K562 (cell line): ENCODE measurements around the gene NRP1. TPM values are rescaled to one million over a fixed set of nuclear protein-coding genes. Genes with fewer than 3 reads are reported as not detected.

Experiments
- ATAC-seq: fragments of 200-7000 bp; cut with Tn5 transposase; 3 replicates; pipeline ENCODE4 v1.9.1; 2020; ENCODE audit warnings: moderate library complexity
- BruUV-seq: library from RNA; stranded (reverse); fragments of 400-500 nt; replicated peaks from 2 replicates; lab custom pipeline; 2021; lab: Mats Ljungman, UMichigan
- CTCF ChIA-PET: fragments of 300-600 bp; formaldehyde crosslinking; extraction: SDS; loops from one replicate; lab custom pipeline; 2021; ENCODE audit warnings: low intra/inter-chr PET ratio; lab: Yijun Ruan, JAX
- POLR2A ChIA-PET: fragments of 300-600, 350-650 bp; sonication (Branson Sonifier 250); formaldehyde crosslinking; extraction: SDS; loops from one replicate; lab custom pipeline; 2021; ENCODE audit warnings: antibody characterized with exemption, inconsistent platforms; lab: Yijun Ruan, JAX
- DNase-seq, 4 experiments: peaks; one replicate each; pipeline versions ENCODE4 v3.0.0 to v3.0.0-alpha.2; 2011 to 2018; ENCODE audit warnings: low spot score in 3 of 4, mixed read lengths in 3 of 4; ENCODE audit errors: extremely low read depth in 1 of 4
- FAIRE-seq: peaks from 2 replicates; lab custom pipeline; 2011; peaks lifted over from hg19 to GRCh38; lab: Jason Lieb, UNC
- H2AFZ ChIP-seq: 2 replicates; pipeline ENCODE4 v1.6.0; 2011; ENCODE audit warnings: low read depth, low read length, control low read depth, inconsistent platforms
- H3K27ac ChIP-seq: fragments of 200-600 bp; 3 replicates; pipeline ENCODE4 v1.8.0; 2011; ENCODE audit warnings: low read depth, mild to moderate bottlenecking, control low read depth, inconsistent platforms, low read length, moderate library complexity, mixed read lengths; ENCODE audit errors: extremely low read depth
- H3K27me3 ChIP-seq, 2 experiments: fragments of 300-600 bp in 1 of 2; 2 replicates in 1 of 2; 3 replicates in 1 of 2; pipeline versions ENCODE4 v1.6.0 to v1.8.0; 2011; ENCODE audit warnings: inconsistent platforms in 2 of 2, low read length in 2 of 2, mild to moderate bottlenecking in 1 of 2, mixed read lengths in 1 of 2, moderate library complexity in 1 of 2; ENCODE audit not compliant: control insufficient read depth in 2 of 2, insufficient read depth in 2 of 2
- H3K36me3 ChIP-seq: fragments of 300-600 bp; 3 replicates; pipeline ENCODE4 v1.8.0; 2011; ENCODE audit warnings: mild to moderate bottlenecking, low read length, inconsistent platforms; ENCODE audit not compliant: control insufficient read depth, insufficient read depth
- H3K4me1 ChIP-seq, 2 experiments: fragments of 200-600 bp in 1 of 2; replicated peaks in 1 of 2; 2 replicates in 1 of 2; 3 replicates in 1 of 2; pipeline versions ENCODE4 v1.5.1 to v1.8.0; 2011; ENCODE audit warnings: inconsistent platforms in 2 of 2, low read length in 2 of 2, mild to moderate bottlenecking in 1 of 2, mixed read lengths in 1 of 2, moderate library complexity in 1 of 2; ENCODE audit not compliant: control insufficient read depth in 2 of 2, insufficient read depth in 2 of 2
- H3K4me2 ChIP-seq: 2 replicates; pipeline ENCODE4 v1.6.1; 2011; ENCODE audit warnings: low read length, control low read depth, inconsistent platforms, mixed read lengths; ENCODE audit not compliant: insufficient read depth
- H3K4me3 ChIP-seq: fragments of 200-600 bp; sonication (generic), shearing (Covaris generic); 2 replicates; pipeline ENCODE4 v1.5.1; 2016; ENCODE audit warnings: control low read depth, inconsistent platforms
- H3K79me2 ChIP-seq: fragments of 200-600 bp; 3 replicates; pipeline ENCODE4 v1.8.0; 2011; ENCODE audit warnings: low read length, inconsistent platforms; ENCODE audit not compliant: control insufficient read depth, insufficient read depth
- H3K9ac ChIP-seq, 2 experiments: 2 replicates each; pipeline versions ENCODE4 v1.6.0 to v1.6.1; 2011; ENCODE audit warnings: low read depth in 2 of 2, low read length in 2 of 2, control low read depth in 1 of 2, inconsistent platforms in 1 of 2, mild to moderate bottlenecking in 1 of 2, mixed read lengths in 1 of 2; ENCODE audit not compliant: insufficient read depth in 1 of 2
- H3K9me1 ChIP-seq: one replicate; pipeline ENCODE4 v1.6.0; 2011; ENCODE audit warnings: inconsistent platforms, mild to moderate bottlenecking, low read length, moderate library complexity; ENCODE audit not compliant: control insufficient read depth, insufficient read depth
- H3K9me3 ChIP-seq: replicated peaks from 2 replicates; pipeline ENCODE4 v1.5.1; 2011; ENCODE audit warnings: low read depth, low read length, inconsistent platforms; ENCODE audit not compliant: control insufficient read depth, insufficient read depth
- H4K20me1 ChIP-seq: replicated peaks from 2 replicates; pipeline ENCODE4 v1.6.1; 2011; ENCODE audit warnings: low read length, inconsistent platforms, mixed read lengths; ENCODE audit not compliant: control insufficient read depth, insufficient read depth
- BMI1 ChIP-seq: fragments of 150-350 bp; IDR thresholded peaks from 2 replicates; pipeline ENCODE4 v1.6.1; 2014; ENCODE audit warnings: low read length
- HMG20A ChIP-seq: fragments of 450-650 bp; formaldehyde crosslinking; conservative IDR thresholded peaks from 2 replicates; pipeline ENCODE4 v1.4.0; 2020; ENCODE audit warnings: mild to moderate bottlenecking, mixed read lengths
- JUND ChIP-seq, 2 experiments: IDR thresholded peaks; 2 replicates in 1 of 2; 3 replicates in 1 of 2; pipeline ENCODE4 v1.6.1; 2011; ENCODE audit warnings: borderline replicate concordance in 2 of 2, low read depth in 2 of 2, low read length in 2 of 2, improper control_type of control experiment in 1 of 2, missing biosample characterization in 1 of 2, missing genetic modification characterization in 1 of 2, missing genetic modification reagents in 1 of 2
- KLF10 ChIP-seq: fragments of 250-450 bp; sonication (Bioruptor Pico); IDR thresholded peaks from 2 replicates; pipeline ENCODE4 v1.6.1; 2021; ENCODE audit warnings: matching md5 sums
- LARP7 ChIP-seq: fragments of 450-650 bp; IDR thresholded peaks from 2 replicates; pipeline ENCODE4 v1.6.1; 2016
- NCOR1 ChIP-seq: fragments of 450-650 bp; IDR thresholded peaks from 2 replicates; pipeline ENCODE4 v1.6.1; 2016; ENCODE audit warnings: mild to moderate bottlenecking, moderate library complexity
- PRMT5 ChIP-seq: sonication (generic); formaldehyde crosslinking; IDR thresholded peaks from 2 replicates; pipeline ENCODE4 v1.5.0; 2020; ENCODE audit warnings: missing genetic modification reagents
- RAD21 ChIP-seq, 2 experiments: fragments of 250-450 bp in 1 of 2; fragments of 450-650 bp in 1 of 2; sonication (Bioruptor Pico) in 1 of 2; formaldehyde crosslinking in 1 of 2; IDR thresholded peaks in 1 of 2; conservative IDR thresholded peaks in 1 of 2; 2 replicates each; pipeline versions ENCODE4 v1.4.0 to v1.8.0; 2020 to 2022; ENCODE audit warnings: mild to moderate bottlenecking in 2 of 2, moderate library complexity in 1 of 2
- STAG1 ChIP-seq: sonication (generic); formaldehyde crosslinking; IDR thresholded peaks from 2 replicates; pipeline ENCODE4 v1.5.0; 2020; ENCODE audit warnings: missing genetic modification reagents, borderline replicate concordance
- ZKSCAN3 ChIP-seq: fragments of 250-450 bp; sonication (Bioruptor Pico); IDR thresholded peaks from 2 replicates; pipeline ENCODE4 v1.4.0; 2020
- ZNF217 ChIP-seq: sonication (generic); formaldehyde crosslinking; IDR thresholded peaks from 2 replicates; pipeline ENCODE4 v1.8.0; 2022; ENCODE audit warnings: mild to moderate bottlenecking, missing genetic modification reagents
- WGBS: fragments of 100-300 bp; shearing (Covaris generic); methylation state at CpG from one replicate; pipeline ENCODE4 v1.1.6; 2016; ENCODE audit warnings: low coverage, mixed read lengths; ENCODE audit not compliant: insufficient coverage; ENCODE audit errors: missing lambda C conversion rate; 5-methylcytosine and 5-hydroxymethylcytosine counted together
- in situ Hi-C: fragments of 300-500 bp; cut with MboI; formaldehyde crosslinking; loops from 4 replicates; pipeline ENCODE4 v1.15.0; 2018; ENCODE audit warnings: inconsistent platforms, mixed read lengths
- intact Hi-C: fragments of 100-400 bp; cut with micrococcal nuclease; formaldehyde crosslinking; loops from 2 replicates; pipeline ENCODE4 v1.14.2; 2022
- polyA plus RNA-seq, 8 experiments: library from polyadenylated mRNA; depleted of rRNA in 4 of 8; stranded (reverse) in 5 of 8; unstranded in 3 of 8; fragments of >200 nt; fragmentation: Nextera tagmentation in 2 of 8; fragmentation: Illumina TruSeq in 1 of 8; extraction: Ambion mirVana in 2 of 8; extraction: Trizol in 1 of 8; gene quantifications; 2 replicates each; pipeline versions ENCODE4 v1.2.1 to v1.2.3, GENCODE V29; 2011 to 2014; ENCODE audit warnings: inconsistent platforms in 1 of 8, missing spikeins in 1 of 8
- total RNA-seq, 7 experiments: library from RNA; depleted of rRNA in 6 of 7; stranded (reverse); fragments of >200 nt in 6 of 7; fragmentation: Illumina TruSeq in 2 of 7; extraction: Trizol in 2 of 7; gene quantifications; 2 replicates each; pipeline versions ENCODE4 v1.2.1 to v1.2.3, GENCODE V29; 2011 to 2021; ENCODE audit warnings: low replicate concordance in 1 of 7
- TF ChIP-seq, protein P1 (sequence below): fragments of 200-800 bp; sonication (Bioruptor generic); IDR thresholded peaks from 2 replicates; pipeline ENCODE4 v1.6.1; 2017; ENCODE audit warnings: missing genetic modification characterization, missing compliant biosample characterization
- TF ChIP-seq, protein P2 (sequence below): fragments of 200-400 bp; formaldehyde crosslinking; IDR thresholded peaks from 2 replicates; pipeline ENCODE4 v1.6.1; 2017; ENCODE audit warnings: mild to moderate bottlenecking, low read depth, low read length, moderate library complexity

Gene NRP1
- total and polyA plus RNA-seq, 9 of the 15 experiments (the other 6 are each of a cell fraction or from before 2014, with no cell fraction given), result 0.01 to 0.38 (median 0.04) TPM; not detected in 5

DNA sequence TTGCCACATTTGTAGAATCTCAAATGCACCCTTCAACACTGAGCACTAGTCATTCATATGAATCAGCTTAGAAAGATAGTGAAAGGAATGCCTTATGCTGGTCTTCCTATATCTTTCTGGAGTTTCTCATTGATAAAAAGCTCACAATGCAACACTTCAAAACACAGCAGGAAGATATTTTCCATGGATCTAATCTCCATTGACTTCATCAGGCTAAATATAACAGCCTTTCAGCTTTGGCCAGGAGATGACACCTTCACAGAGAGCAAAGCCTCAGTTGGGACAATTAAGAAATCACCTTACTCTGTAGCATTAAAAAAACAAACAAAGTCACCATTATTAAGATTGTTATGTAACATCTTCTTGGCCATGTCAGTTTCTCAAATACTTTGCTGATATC, 6.7 kb downstream of the NRP1 start:
- Histone ChIP-seq H3K4me1 (no peaks in the 10 kb centered on the region), H3K4me2 (no peak overlapping the region), H3K9ac (no peak overlapping the region), H3K27ac (no peak overlapping the region), H3K27me3 (peaks cover 0 to 3% of the 10 kb centered on the region in 2 experiments; a peak in 1 of 5 replicates), H3K79me2 (no peaks in the 10 kb centered on the region), H3K9me1 (no peaks in the 10 kb centered on the region), H4K20me1 (no peaks in the 10 kb centered on the region), H2AFZ (no peak overlapping the region), H3K4me3 (no peak overlapping the region), H3K36me3 (no peaks in the 10 kb centered on the region), H3K9me3 (no peaks in the 10 kb centered on the region)
- no peak for DNase-seq
- intact Hi-C loops (no loop called here), in situ Hi-C loops (loop anchor here (25.0 kb wide), 1 partner anchor 1185 kb away; no protein-coding TSS in a partner anchor)
- FAIRE-seq, result no peak
- BruUV-seq, result no TSS peak
- POLR2A ChIA-PET, result interaction anchor here (0.6 kb wide), 1 partner anchor 14 kb away, joined by 3 read pairs; no protein-coding TSS in a partner anchor
- ATAC-seq, result no peak
- TF ChIP-seq HMG20A (CRISPR knock-in tag) (no peak), RAD21 (CRISPR knock-in tag; conservative IDR thresholded peaks at IDR 0.05 in 1 of 2, IDR thresholded peaks at IDR 0.05 in 1 of 2) (peak in 1 of 2 experiments; percentile 15; a peak in 1 of 4 replicates)
- CTCF ChIA-PET, result interaction anchor here (0.8 kb wide), 1 partner anchor 1310 kb away, joined by 3 read pairs; no protein-coding TSS in a partner anchor

DNA sequence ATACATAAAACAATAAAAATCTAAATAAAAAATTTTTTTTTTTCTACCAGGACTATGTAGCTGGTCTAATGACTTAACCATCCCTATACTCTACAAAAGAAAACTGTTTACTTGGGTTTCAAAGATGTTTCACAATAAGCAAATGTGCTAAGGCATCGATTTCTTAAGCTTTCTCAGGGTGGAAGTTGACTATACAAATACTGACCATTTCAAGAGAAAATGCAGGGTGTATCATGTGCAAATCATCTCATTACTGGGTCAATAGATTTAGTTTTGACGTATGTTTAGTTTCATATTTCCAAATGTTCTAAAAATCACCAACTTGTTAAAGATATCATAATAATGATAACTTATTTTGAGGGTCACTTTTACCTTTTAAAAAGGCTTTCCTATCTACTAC, 7.5 kb downstream of the NRP1 start:
- H3K4me1 ChIP-seq, result no peaks in the 10 kb centered on the region
- H2AFZ ChIP-seq, result no peak overlapping the region
- H3K9ac ChIP-seq, result no peak overlapping the region
- H3K9me3 ChIP-seq, result no peaks in the 10 kb centered on the region
- H3K4me3 ChIP-seq, result no peak overlapping the region
- no peak for ATAC-seq
- peaks cover 0 to 3% of the 10 kb centered on the region in 2 experiments; a peak in 1 of 5 replicates for H3K27me3 ChIP-seq
- no peak overlapping the region for H3K27ac ChIP-seq
- H3K9me1 ChIP-seq, result no peaks in the 10 kb centered on the region
- in situ Hi-C loops, result loop anchor here (25.0 kb wide), 1 partner anchor 1185 kb away; no protein-coding TSS in a partner anchor
- H3K36me3 ChIP-seq, result no peaks in the 10 kb centered on the region
- no peak for FAIRE-seq
- H3K4me2 ChIP-seq, result no peak overlapping the region
- BruUV-seq, result no TSS peak
- intact Hi-C loops, result no loop called here
- no peaks in the 10 kb centered on the region for H3K79me2 ChIP-seq
- POLR2A ChIA-PET, result interaction anchor here (0.7 kb wide), 1 partner anchor 23 kb away, joined by 6 read pairs; no protein-coding TSS in a partner anchor
- CTCF ChIA-PET, result no interaction called here
- H4K20me1 ChIP-seq, result no peaks in the 10 kb centered on the region
- no peak for DNase-seq
- WGBS, result 3% methylated on average over 2 of the region's 2 CpGs
- TF ChIP-seq, protein P1, sequence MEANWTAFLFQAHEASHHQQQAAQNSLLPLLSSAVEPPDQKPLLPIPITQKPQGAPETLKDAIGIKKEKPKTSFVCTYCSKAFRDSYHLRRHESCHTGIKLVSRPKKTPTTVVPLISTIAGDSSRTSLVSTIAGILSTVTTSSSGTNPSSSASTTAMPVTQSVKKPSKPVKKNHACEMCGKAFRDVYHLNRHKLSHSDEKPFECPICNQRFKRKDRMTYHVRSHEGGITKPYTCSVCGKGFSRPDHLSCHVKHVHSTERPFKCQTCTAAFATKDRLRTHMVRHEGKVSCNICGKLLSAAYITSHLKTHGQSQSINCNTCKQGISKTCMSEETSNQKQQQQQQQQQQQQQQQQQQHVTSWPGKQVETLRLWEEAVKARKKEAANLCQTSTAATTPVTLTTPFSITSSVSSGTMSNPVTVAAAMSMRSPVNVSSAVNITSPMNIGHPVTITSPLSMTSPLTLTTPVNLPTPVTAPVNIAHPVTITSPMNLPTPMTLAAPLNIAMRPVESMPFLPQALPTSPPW (CRISPR knock-in tag), result no peak
- no peak for TF ChIP-seq ZNF217 (CRISPR knock-in tag)
- TF ChIP-seq KLF10 (CRISPR knock-in tag), result no peak
- TF ChIP-seq ZKSCAN3 (CRISPR knock-in tag), result no peak
- no peak for TF ChIP-seq BMI1
- no peak for TF ChIP-seq STAG1 (CRISPR knock-in tag)
- TF ChIP-seq LARP7, result no peak
- TF ChIP-seq, protein P2, sequence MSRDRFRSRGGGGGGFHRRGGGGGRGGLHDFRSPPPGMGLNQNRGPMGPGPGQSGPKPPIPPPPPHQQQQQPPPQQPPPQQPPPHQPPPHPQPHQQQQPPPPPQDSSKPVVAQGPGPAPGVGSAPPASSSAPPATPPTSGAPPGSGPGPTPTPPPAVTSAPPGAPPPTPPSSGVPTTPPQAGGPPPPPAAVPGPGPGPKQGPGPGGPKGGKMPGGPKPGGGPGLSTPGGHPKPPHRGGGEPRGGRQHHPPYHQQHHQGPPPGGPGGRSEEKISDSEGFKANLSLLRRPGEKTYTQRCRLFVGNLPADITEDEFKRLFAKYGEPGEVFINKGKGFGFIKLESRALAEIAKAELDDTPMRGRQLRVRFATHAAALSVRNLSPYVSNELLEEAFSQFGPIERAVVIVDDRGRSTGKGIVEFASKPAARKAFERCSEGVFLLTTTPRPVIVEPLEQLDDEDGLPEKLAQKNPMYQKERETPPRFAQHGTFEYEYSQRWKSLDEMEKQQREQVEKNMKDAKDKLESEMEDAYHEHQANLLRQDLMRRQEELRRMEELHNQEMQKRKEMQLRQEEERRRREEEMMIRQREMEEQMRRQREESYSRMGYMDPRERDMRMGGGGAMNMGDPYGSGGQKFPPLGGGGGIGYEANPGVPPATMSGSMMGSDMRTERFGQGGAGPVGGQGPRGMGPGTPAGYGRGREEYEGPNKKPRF, result no peak
- no peak for TF ChIP-seq NCOR1
- no peak for TF ChIP-seq JUND (IDR thresholded peaks at IDR 0.05; ENCODE audit: borderline replicate concordance, low read depth, low read length)
- TF ChIP-seq JUND (tag; IDR thresholded peaks at IDR 0.05; ENCODE audit: borderline replicate concordance, low read depth, low read length), result no peak
- no peak for TF ChIP-seq PRMT5 (CRISPR knock-in tag)
